ENCODE results near the gene RELA. TPM values are rescaled to one million over a fixed set of nuclear protein-coding genes. Genes with fewer than 3 reads are reported as not detected.

RELA gene
- total and polyA plus RNA-seq, 2 of the 4 experiments (the other 2 are of a cell fraction), result 8.6 to 53.0 TPM

GRCh38 chr11:65709661-65710060 lies 46.9 kb upstream of the RELA start:
- no peak overlapping the region for H4K5ac ChIP-seq (ENCODE audit: low read depth, low read length)
- no peaks in the 10 kb centered on the region for H3K9me1 ChIP-seq (ENCODE audit: insufficient read depth, low read length)
- H4K91ac ChIP-seq (ENCODE audit: insufficient read depth, low read depth, low read length), result no peak overlapping the region
- H3K4ac ChIP-seq (ENCODE audit: low read depth, low read length), result no peak overlapping the region
- CTCF ChIA-PET, result no interaction called here
- H4K20me1 ChIP-seq (ENCODE audit: insufficient read depth, low read length), result peaks cover 4% of the 10 kb centered on the region
- H2AK5ac ChIP-seq (ENCODE audit: low read depth, low read length), result no peak overlapping the region
- H2AK9ac ChIP-seq (replicated peaks; ENCODE audit: low read depth, low read length, poor library complexity), result no peak overlapping the region
- intact Hi-C loops (cut with micrococcal nuclease), result loop anchor here (5.0 kb wide), 1 partner anchor 73 kb away; the partner anchor contains the start of gene AP5B1
- no peak overlapping the region for H2BK20ac ChIP-seq (ENCODE audit: low read depth, low read length)
- DNase-seq, result no peak
- no peak overlapping the region for H3K4me3 ChIP-seq (ENCODE audit: insufficient read depth, low read depth, low read length)
- dilution Hi-C loops (cut with HindIII; ENCODE audit: low sequenced_read_pairs, unreplicated experiment), result no loop called here
- H3K23ac ChIP-seq (ENCODE audit: low read depth, low read length), result no peak overlapping the region
- no peak for ATAC-seq (ENCODE audit: low read depth)
- H3K27me3 ChIP-seq (ENCODE audit: control insufficient read depth, insufficient read depth, low read length), result peaks cover 2% of the 10 kb centered on the region
- H2BK120ac ChIP-seq (ENCODE audit: low read depth, low read length), result no peak overlapping the region
- in situ Hi-C loops (cut with MboI; ENCODE audit: low sequenced_read_pairs), result loop anchor here (5.0 to 10.0 kb wide), 2 partner anchors 108 to 275 kb away; no protein-coding TSS in a partner anchor
- no TSS peak for BruUV-seq (replicated peaks)
- H2BK15ac ChIP-seq (ENCODE audit: low read depth, low read length), result no peak overlapping the region
- no peak overlapping the region for H3K27ac ChIP-seq (ENCODE audit: insufficient read depth, low read length)
- no peak overlapping the region for H3K9ac ChIP-seq (ENCODE audit: low read depth, low read length)
- no peak overlapping the region for H4K8ac ChIP-seq (ENCODE audit: low read depth in 2 of 2, low read length in 2 of 2)
- peaks cover 15 to 28% of the 10 kb centered on the region in 2 experiments for H3K79me1 ChIP-seq (ENCODE audit: low read depth in 1 of 2, low read length in 2 of 2)
- TF ChIP-seq POLR2A (IDR thresholded peaks at IDR 0.05; ENCODE audit: low read depth, low read length) (no peak), MXI1 (IDR thresholded peaks at IDR 0.05; ENCODE audit: borderline replicate concordance, low read depth, low read length) (no peak), MAFK (IDR thresholded peaks at IDR 0.05; ENCODE audit: low read depth, low read length) (no peak), FOS (IDR thresholded peaks at IDR 0.05; ENCODE audit: low read depth, low read length) (no peak), NFE2L2 (IDR thresholded peaks at IDR 0.05; ENCODE audit: low read depth, low read length) (no peak), BHLHE40 (IDR thresholded peaks at IDR 0.05; ENCODE audit: low read depth, low read length) (no peak), RAD21 (IDR thresholded peaks at IDR 0.05; ENCODE audit: low read length) (no peak), RCOR1 (IDR thresholded peaks at IDR 0.05; ENCODE audit: insufficient replicate concordance, low read length) (no peak)
- POLR2A ChIA-PET (ENCODE audit: unreplicated experiment), result no interaction called here
- H3K36me3 ChIP-seq (ENCODE audit: control insufficient read depth, insufficient read depth, low read length), result peaks cover 15% of the 10 kb centered on the region
- H3K14ac ChIP-seq (replicated peaks; ENCODE audit: low read depth, low read length), result no peak overlapping the region
- H2BK5ac ChIP-seq (ENCODE audit: low read depth, low read length, poor library complexity, severe bottlenecking), result no peak overlapping the region
- H3K4me2 ChIP-seq (ENCODE audit: low read depth, low read length), result no peak overlapping the region
- 73% methylated on average over 3 of the region's 8 CpGs; no CpG with 5 or more reads in 1 of the 2 experiments for WGBS, 2 experiments (ENCODE audit: extremely low coverage in 2 of 2, insufficient read length in 1 of 2)
- H3K4me1 ChIP-seq (ENCODE audit: control insufficient read depth, insufficient read depth, low read length), result no peaks in the 10 kb centered on the region; the same call in 1 of the 2 replicates
- no peak overlapping the region for H3K56ac ChIP-seq (ENCODE audit: extremely low read depth, insufficient read depth, low read length)
- H2AFZ ChIP-seq (replicated peaks; ENCODE audit: low read length, poor library complexity), result no peak overlapping the region
- H3K18ac ChIP-seq (ENCODE audit: low read depth, low read length), result no peak overlapping the region
- H3K9me3 ChIP-seq (ENCODE audit: control insufficient read depth, insufficient read depth, low read length), result no peaks in the 10 kb centered on the region
